ENCODE measurements around the gene DNAJC7. TPM values are rescaled to one million over a fixed set of nuclear protein-coding genes. Genes with fewer than 3 reads are reported as not detected.
A peak's percentile ranks its signal among the peaks of the same experiment; 100 is the strongest.

The DNAJC7 gene
- total RNA-seq, 3 donors from 2014 or later = 69.7 to 73.7 (median 70.4) TPM

GRCh38 chr17:41962768-41963434 lies 54.3 kb downstream of the DNAJC7 start:
- no peaks in the 10 kb centered on the region for H3K4me1 ChIP-seq
- H3K36me3 ChIP-seq = no peaks in the 10 kb centered on the region
- H3K4me3 ChIP-seq = no peak overlapping the region
- no peaks in the 10 kb centered on the region for H3K9me3 ChIP-seq
- TF ChIP-seq CTCF (IDR thresholded peaks at IDR 0.05) = peak; percentile 64 to 86 (median 84)
- peak in 1 of 3 donors; percentile 28 for TF ChIP-seq POLR2AphosphoS5 (IDR thresholded peaks at IDR 0.05)
- no peak for TF ChIP-seq POLR2A (IDR thresholded peaks at IDR 0.05)
- H3K27me3 ChIP-seq = no peaks in the 10 kb centered on the region
- peak; percentile 59 to 65 for DNase-seq (ENCODE audit: low spot score in 2 of 2)
- H3K27ac ChIP-seq = no peak overlapping the region
- intact Hi-C loops (cut with DNase I; ENCODE audit: low total_unique reads) = loop anchor here (5.0 to 10.0 kb wide), 3 partner anchors 62 to 814 kb away; partner anchors contain the start of gene NKIRAS2

DNA sequence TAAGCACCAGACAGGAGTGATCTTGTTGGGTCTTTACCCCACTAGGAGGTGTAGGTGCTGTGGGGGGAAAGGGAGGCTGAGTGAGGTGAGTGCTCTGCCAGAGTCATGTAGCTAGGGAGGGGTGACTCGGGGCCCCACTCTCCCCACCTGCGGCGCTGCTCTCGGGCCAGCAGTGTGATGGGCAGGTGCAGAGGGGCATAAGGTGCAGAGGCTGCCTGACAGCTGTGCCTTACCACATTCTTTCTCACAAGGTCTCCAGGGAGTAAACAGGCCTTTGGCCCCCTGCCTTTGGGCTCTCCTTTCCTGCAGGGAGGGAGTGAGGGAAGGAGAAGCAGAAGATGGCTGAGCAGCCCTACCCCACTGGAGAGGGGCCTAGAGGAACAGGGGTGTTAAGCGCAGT lies 55.1 kb downstream of the DNAJC7 start:
- Histone ChIP-seq H3K9me3 (no peaks in the 10 kb centered on the region), H3K36me3 (no peaks in the 10 kb centered on the region), H3K4me3 (no peak overlapping the region), H3K27me3 (no peaks in the 10 kb centered on the region), H3K4me1 (no peaks in the 10 kb centered on the region), H3K27ac (no peak overlapping the region)
- no peak for DNase-seq (ENCODE audit: low spot score in 2 of 2)
- no peak for TF ChIP-seq CTCF (IDR thresholded peaks at IDR 0.05)
- TF ChIP-seq POLR2AphosphoS5 (IDR thresholded peaks at IDR 0.05) = no peak
- TF ChIP-seq POLR2A (IDR thresholded peaks at IDR 0.05) = no peak
- intact Hi-C loops (cut with DNase I; ENCODE audit: low total_unique reads) = loop anchor here (5.0 to 10.0 kb wide), 3 partner anchors 63 to 815 kb away; partner anchors contain the start of gene NKIRAS2

GRCh38 chr17:41959336-41960095 lies 57.7 kb downstream of the DNAJC7 start:
- Histone ChIP-seq H3K4me1 (no peaks in the 10 kb centered on the region), H3K9me3 (no peaks in the 10 kb centered on the region), H3K27ac (peak overlapping the region in 1 of 2 donors; percentile 1), H3K27me3 (no peaks in the 10 kb centered on the region), H3K4me3 (no peak overlapping the region), H3K36me3 (no peaks in the 10 kb centered on the region)
- DNase-seq (ENCODE audit: low spot score in 2 of 2) = no peak
- TF ChIP-seq CTCF (IDR thresholded peaks at IDR 0.05) = peak in 1 of 3 donors; percentile 17
- TF ChIP-seq POLR2AphosphoS5 (IDR thresholded peaks at IDR 0.05) = no peak
- intact Hi-C loops (cut with DNase I; ENCODE audit: low total_unique reads) = loop anchor here (5.0 to 10.0 kb wide), 3 partner anchors 65 to 818 kb away; partner anchors contain the start of gene NKIRAS2

GRCh38 chr17:41959030-41959335 lies 58.3 kb downstream of the DNAJC7 start:
- Histone ChIP-seq H3K27ac (peak overlapping the region in 1 of 2 donors; percentile 1), H3K4me3 (no peak overlapping the region), H3K36me3 (no peaks in the 10 kb centered on the region), H3K4me1 (no peaks in the 10 kb centered on the region), H3K9me3 (no peaks in the 10 kb centered on the region), H3K27me3 (no peaks in the 10 kb centered on the region)
- TF ChIP-seq CTCF (IDR thresholded peaks at IDR 0.05) = no peak
- TF ChIP-seq POLR2AphosphoS5 (IDR thresholded peaks at IDR 0.05) = no peak
- TF ChIP-seq POLR2A (IDR thresholded peaks at IDR 0.05) = no peak
- intact Hi-C loops (cut with DNase I; ENCODE audit: low total_unique reads) = no loop called here
- DNase-seq (ENCODE audit: low spot score in 2 of 2) = no peak

DNA sequence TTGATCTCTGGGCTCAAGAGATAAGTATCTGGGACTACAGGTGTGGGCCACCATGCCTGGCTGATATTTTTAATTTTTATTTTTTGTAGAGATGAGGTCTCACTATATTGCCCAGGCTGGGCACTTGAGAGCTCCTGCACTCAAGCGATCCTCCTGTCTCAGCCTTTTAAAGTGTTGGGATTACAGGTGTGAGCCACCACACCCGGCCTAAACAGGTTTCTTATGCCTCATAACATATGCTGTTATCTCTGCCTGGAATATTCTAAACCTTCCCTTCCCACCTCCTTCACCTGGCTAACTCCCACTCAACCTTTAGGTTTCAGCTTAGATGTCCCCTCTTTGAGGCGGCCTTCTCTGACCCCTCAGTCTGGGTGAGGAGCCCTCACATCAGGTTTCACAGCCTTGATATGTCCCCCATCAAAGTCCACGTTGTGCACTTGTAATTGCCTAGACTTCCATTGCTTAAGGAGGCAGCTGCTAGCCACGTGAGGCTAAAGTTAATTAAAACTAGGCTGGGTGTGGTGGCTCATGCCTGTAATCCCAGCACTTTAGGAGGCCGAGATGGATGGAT lies 59.3 kb downstream of the DNAJC7 start:
- Histone ChIP-seq H3K4me3 (no peak overlapping the region), H3K4me1 (no peaks in the 10 kb centered on the region), H3K36me3 (no peaks in the 10 kb centered on the region), H3K27ac (no peak overlapping the region), H3K27me3 (no peaks in the 10 kb centered on the region), H3K9me3 (no peaks in the 10 kb centered on the region)
- no peak for DNase-seq (ENCODE audit: low spot score in 2 of 2)
- intact Hi-C loops (cut with DNase I; ENCODE audit: low total_unique reads) = no loop called here
- TF ChIP-seq POLR2AphosphoS5 (IDR thresholded peaks at IDR 0.05) (no peak), POLR2A (IDR thresholded peaks at IDR 0.05) (no peak), CTCF (IDR thresholded peaks at IDR 0.05) (no peak)
